Smooth muscle cell (in vitro differentiated cells): Measurements from ENCODE around the gene INS. TPM values are rescaled to one million over a fixed set of nuclear protein-coding genes. Genes with fewer than 3 reads are reported as not detected.

ENCODE experiments used
- DNase-seq: peaks from one replicate; lab custom pipeline; 2025; ENCODE audit not compliant: unreplicated experiment; lab: John Stamatoyannopoulos, UW
- H2AFZ ChIP-seq: fragments of 200-600 bp; sonication (generic); 2 replicates; pipeline ENCODE4 v1.6.0; 2016; ENCODE audit warnings: antibody characterized with exemption, low read depth, mild to moderate bottlenecking
- H3F3A ChIP-seq: fragments of 200-600 bp; sonication (generic); 2 replicates; pipeline ENCODE4 v1.6.0; 2017; ENCODE audit warnings: antibody characterized with exemption, low read depth
- H3K27ac ChIP-seq: fragments of 200-600 bp; sonication (generic); 2 replicates; pipeline ENCODE4 v1.5.1; 2016; ENCODE audit warnings: low read depth, mild to moderate bottlenecking
- H3K27me3 ChIP-seq: fragments of 200-600 bp; sonication (generic); 2 replicates; pipeline ENCODE4 v1.6.1; 2016; ENCODE audit warnings: low read depth, mild to moderate bottlenecking
- H3K36me3 ChIP-seq: fragments of 200-600 bp; sonication (generic); 2 replicates; pipeline ENCODE4 v1.5.1; 2016; ENCODE audit warnings: low read depth
- H3K4me1 ChIP-seq: fragments of 200-600 bp; sonication (generic); 2 replicates; pipeline ENCODE4 v1.5.1; 2016; ENCODE audit warnings: low read depth
- H3K4me2 ChIP-seq: fragments of 200-600 bp; sonication (generic); 2 replicates; pipeline ENCODE4 v1.6.0; 2016; ENCODE audit warnings: mild to moderate bottlenecking
- H3K4me3 ChIP-seq: fragments of 200-600 bp; sonication (generic); 2 replicates; pipeline ENCODE4 v1.5.1; 2016; ENCODE audit warnings: mild to moderate bottlenecking
- H3K79me2 ChIP-seq: fragments of 200-600 bp; sonication (generic); 2 replicates; pipeline ENCODE4 v1.6.0; 2016; ENCODE audit warnings: low read depth, mild to moderate bottlenecking
- H3K9ac ChIP-seq: fragments of 200-600 bp; sonication (generic); 2 replicates; pipeline ENCODE4 v1.6.0; 2016; ENCODE audit warnings: low read depth
- H3K9me3 ChIP-seq: fragments of 200-600 bp; sonication (generic); replicated peaks from 2 replicates; pipeline ENCODE4 v1.5.1; 2016; ENCODE audit warnings: low read depth
- H4K20me1 ChIP-seq: fragments of 200-600 bp; sonication (generic); 2 replicates; pipeline ENCODE4 v1.6.0; 2016; ENCODE audit warnings: low read depth
- CTCF ChIP-seq: fragments of 200-600 bp; sonication (generic); IDR thresholded peaks from 2 replicates; pipeline ENCODE4 v1.5.1; 2017; ENCODE audit warnings: borderline replicate concordance, mild to moderate bottlenecking, antibody characterized with exemption; ENCODE audit not compliant: insufficient read depth, poor library complexity, severe bottlenecking
- whole genome bisulfite sequencing: methylation state at CpG from one replicate; pipeline ENCODE4 v1.1.7; 2016; ENCODE audit warnings: low lambda C conversion rate; 5-methylcytosine and 5-hydroxymethylcytosine counted together
- polyA plus RNA-seq: library from polyadenylated mRNA; unstranded; fragments of >200 nt; fragmentation: Nextera tagmentation; extraction: Ambion mirVana; gene quantifications from 2 replicates; pipeline ENCODE4 v1.2.1, GENCODE V29; 2016
- total RNA-seq: library from RNA; depleted of rRNA; stranded (reverse); fragments of >200 nt; gene quantifications from 2 replicates; pipeline ENCODE4 v1.2.3, GENCODE V29; 2014

INS gene
- total and polyA plus RNA-seq, 2 experiments from 2014 or later = not detected

GRCh38 chr11:2139123-2139521 lies 21.9 kb downstream of the INS start, which contains the start of gene IGF2:
TSS of gene IGF2 (minus strand) at chr11:2139389. CDS start at chr11:2135523, 3,866 bp downstream.
- Histone ChIP-seq H2AFZ (no peak within 1 kb of the TSS), H3K9ac (peak within 1 kb of the TSS; percentile 75), H3K27ac (peak within 1 kb of the TSS; percentile 74), H3K27me3 (no peaks in the 10 kb centered on the region), H3K4me1 (peaks cover 31% of the 10 kb centered on the region), H3K9me3 (no peaks in the 10 kb centered on the region), H3K4me3 (peak within 1 kb of the TSS; percentile 92), H3K36me3 (no peaks in the 10 kb centered on the region), H3K79me2 (peaks cover 85% of the 10 kb centered on the region), H3F3A (peaks cover 43% of the 10 kb centered on the region), H4K20me1 (peaks cover 48% of the 10 kb centered on the region), H3K4me2 (peak within 1 kb of the TSS; percentile 98)
- DNase-seq = peak; percentile 66
- TF ChIP-seq CTCF = peak; percentile 10
- WGBS = 0% methylated on average over 3 of the region's 62 CpGs

- peak overlapping the region; percentile 92 for H3K4me3 ChIP-seq
Measured at GRCh38 chr11:2138431-2139122, 22.4 kb downstream of the INS start.

GRCh38 chr11:2138068-2138430 lies 23.0 kb downstream of the INS start:
- H2AFZ ChIP-seq = no peak overlapping the region
- no peaks in the 10 kb centered on the region for H3K27me3 ChIP-seq
- H3K36me3 ChIP-seq = no peaks in the 10 kb centered on the region
- peaks cover 54% of the 10 kb centered on the region for H3F3A ChIP-seq
- peak overlapping the region; percentile 74 for H3K27ac ChIP-seq
- no peak for DNase-seq
- H3K4me2 ChIP-seq = peak overlapping the region; percentile 98
- peak overlapping the region; percentile 42 for H3K9ac ChIP-seq
- peak overlapping the region; percentile 92 for H3K4me3 ChIP-seq
- peaks cover 25% of the 10 kb centered on the region for H3K4me1 ChIP-seq
- H3K79me2 ChIP-seq = peaks cover 82% of the 10 kb centered on the region
- H3K9me3 ChIP-seq = no peaks in the 10 kb centered on the region
- peaks cover 59% of the 10 kb centered on the region for H4K20me1 ChIP-seq
- TF ChIP-seq CTCF = no peak
- 0% methylated on average over 18 of the region's 44 CpGs for WGBS

More at GRCh38 chr11:2138431-2139122, 22.4 kb downstream of the INS start:
- TF ChIP-seq CTCF = no peak
- H3K27me3 ChIP-seq = no peaks in the 10 kb centered on the region
- peaks cover 28% of the 10 kb centered on the region for H3K4me1 ChIP-seq
- peak overlapping the region; percentile 42 for H3K9ac ChIP-seq
- 0% methylated on average over 7 of the region's 68 CpGs for WGBS
- H3F3A ChIP-seq = peaks cover 49% of the 10 kb centered on the region
- H3K4me2 ChIP-seq = peak overlapping the region; percentile 98
- no peaks in the 10 kb centered on the region for H3K9me3 ChIP-seq
- H3K27ac ChIP-seq = peak overlapping the region; percentile 74
- DNase-seq = no peak
- H3K36me3 ChIP-seq = no peaks in the 10 kb centered on the region
- H4K20me1 ChIP-seq = peaks cover 54% of the 10 kb centered on the region
- H2AFZ ChIP-seq = no peak overlapping the region
- H3K79me2 ChIP-seq = peaks cover 85% of the 10 kb centered on the region
